Smooth muscle cell (in vitro differentiated cells): ENCODE measurements around the gene SFXN2. TPM values are rescaled to one million over a fixed set of nuclear protein-coding genes. Genes with fewer than 3 reads are reported as not detected.

Experiments used
- DNase-seq: peaks from one replicate; lab custom pipeline; 2025; ENCODE audit not compliant: unreplicated experiment; lab: John Stamatoyannopoulos, UW
- H2AFZ ChIP-seq: fragments of 200-600 bp; sonication (generic); 2 replicates; pipeline ENCODE4 v1.6.0; 2016; ENCODE audit warnings: antibody characterized with exemption, low read depth, mild to moderate bottlenecking
- H3F3A ChIP-seq: fragments of 200-600 bp; sonication (generic); 2 replicates; pipeline ENCODE4 v1.6.0; 2017; ENCODE audit warnings: antibody characterized with exemption, low read depth
- H3K27ac ChIP-seq: fragments of 200-600 bp; sonication (generic); 2 replicates; pipeline ENCODE4 v1.5.1; 2016; ENCODE audit warnings: low read depth, mild to moderate bottlenecking
- H3K27me3 ChIP-seq: fragments of 200-600 bp; sonication (generic); 2 replicates; pipeline ENCODE4 v1.6.1; 2016; ENCODE audit warnings: low read depth, mild to moderate bottlenecking
- H3K36me3 ChIP-seq: fragments of 200-600 bp; sonication (generic); 2 replicates; pipeline ENCODE4 v1.5.1; 2016; ENCODE audit warnings: low read depth
- H3K4me1 ChIP-seq: fragments of 200-600 bp; sonication (generic); 2 replicates; pipeline ENCODE4 v1.5.1; 2016; ENCODE audit warnings: low read depth
- H3K4me2 ChIP-seq: fragments of 200-600 bp; sonication (generic); 2 replicates; pipeline ENCODE4 v1.6.0; 2016; ENCODE audit warnings: mild to moderate bottlenecking
- H3K4me3 ChIP-seq: fragments of 200-600 bp; sonication (generic); 2 replicates; pipeline ENCODE4 v1.5.1; 2016; ENCODE audit warnings: mild to moderate bottlenecking
- H3K79me2 ChIP-seq: fragments of 200-600 bp; sonication (generic); 2 replicates; pipeline ENCODE4 v1.6.0; 2016; ENCODE audit warnings: low read depth, mild to moderate bottlenecking
- H3K9ac ChIP-seq: fragments of 200-600 bp; sonication (generic); 2 replicates; pipeline ENCODE4 v1.6.0; 2016; ENCODE audit warnings: low read depth
- H3K9me3 ChIP-seq: fragments of 200-600 bp; sonication (generic); replicated peaks from 2 replicates; pipeline ENCODE4 v1.5.1; 2016; ENCODE audit warnings: low read depth
- H4K20me1 ChIP-seq: fragments of 200-600 bp; sonication (generic); 2 replicates; pipeline ENCODE4 v1.6.0; 2016; ENCODE audit warnings: low read depth
- WGBS: methylation state at CpG from one replicate; pipeline ENCODE4 v1.1.7; 2016; ENCODE audit warnings: low lambda C conversion rate; 5-methylcytosine and 5-hydroxymethylcytosine counted together
- polyA plus RNA-seq: library from polyadenylated mRNA; unstranded; fragments of >200 nt; fragmentation: Nextera tagmentation; extraction: Ambion mirVana; gene quantifications from 2 replicates; pipeline ENCODE4 v1.2.1, GENCODE V29; 2016
- total RNA-seq: library from RNA; depleted of rRNA; stranded (reverse); fragments of >200 nt; gene quantifications from 2 replicates; pipeline ENCODE4 v1.2.3, GENCODE V29; 2014
- TF ChIP-seq, protein P1 (sequence below): fragments of 200-600 bp; sonication (generic); IDR thresholded peaks from 2 replicates; pipeline ENCODE4 v1.5.1; 2017; ENCODE audit warnings: borderline replicate concordance, mild to moderate bottlenecking, antibody characterized with exemption; ENCODE audit not compliant: insufficient read depth, poor library complexity, severe bottlenecking

Gene SFXN2
- total and polyA plus RNA-seq, 2 experiments from 2014 or later = 2.0 to 2.9 TPM

DNA sequence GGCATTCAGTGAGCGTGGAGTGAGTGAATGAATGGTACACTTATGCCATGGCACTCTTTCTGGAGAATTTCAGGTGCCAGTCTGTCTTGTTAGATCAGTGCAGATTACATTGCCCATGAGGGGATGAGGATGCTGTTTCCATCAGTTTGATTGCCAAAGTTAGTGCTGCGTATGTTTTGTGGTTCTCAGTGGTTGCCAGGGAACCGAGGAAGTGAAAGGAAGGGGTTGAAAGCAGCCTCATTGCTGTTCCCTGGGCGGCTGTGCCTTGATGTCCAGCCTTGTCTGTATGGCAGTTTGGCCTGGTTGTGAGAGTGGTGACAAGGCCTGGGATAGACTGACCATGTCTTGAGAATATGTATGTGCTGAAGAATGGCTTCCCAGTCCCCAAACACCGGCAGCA, 59.5 kb downstream of the SFXN2 start:
- H3K27ac ChIP-seq = peak overlapping the region; percentile 78
- H3K9me3 ChIP-seq = no peaks in the 10 kb centered on the region
- H3K27me3 ChIP-seq = no peaks in the 10 kb centered on the region
- TF ChIP-seq, protein P1, sequence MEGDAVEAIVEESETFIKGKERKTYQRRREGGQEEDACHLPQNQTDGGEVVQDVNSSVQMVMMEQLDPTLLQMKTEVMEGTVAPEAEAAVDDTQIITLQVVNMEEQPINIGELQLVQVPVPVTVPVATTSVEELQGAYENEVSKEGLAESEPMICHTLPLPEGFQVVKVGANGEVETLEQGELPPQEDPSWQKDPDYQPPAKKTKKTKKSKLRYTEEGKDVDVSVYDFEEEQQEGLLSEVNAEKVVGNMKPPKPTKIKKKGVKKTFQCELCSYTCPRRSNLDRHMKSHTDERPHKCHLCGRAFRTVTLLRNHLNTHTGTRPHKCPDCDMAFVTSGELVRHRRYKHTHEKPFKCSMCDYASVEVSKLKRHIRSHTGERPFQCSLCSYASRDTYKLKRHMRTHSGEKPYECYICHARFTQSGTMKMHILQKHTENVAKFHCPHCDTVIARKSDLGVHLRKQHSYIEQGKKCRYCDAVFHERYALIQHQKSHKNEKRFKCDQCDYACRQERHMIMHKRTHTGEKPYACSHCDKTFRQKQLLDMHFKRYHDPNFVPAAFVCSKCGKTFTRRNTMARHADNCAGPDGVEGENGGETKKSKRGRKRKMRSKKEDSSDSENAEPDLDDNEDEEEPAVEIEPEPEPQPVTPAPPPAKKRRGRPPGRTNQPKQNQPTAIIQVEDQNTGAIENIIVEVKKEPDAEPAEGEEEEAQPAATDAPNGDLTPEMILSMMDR = no peak
- H3K9ac ChIP-seq = peak overlapping the region; percentile 13
- DNase-seq = no peak
- no peak overlapping the region for H2AFZ ChIP-seq
- H3F3A ChIP-seq = peaks cover 29% of the 10 kb centered on the region
- no peak overlapping the region for H3K4me3 ChIP-seq
- H3K79me2 ChIP-seq = peaks cover 6% of the 10 kb centered on the region
- 94% methylated on average over 5 of the region's 5 CpGs for WGBS
- no peaks in the 10 kb centered on the region for H3K36me3 ChIP-seq
- H4K20me1 ChIP-seq = peaks cover 21% of the 10 kb centered on the region
- H3K4me2 ChIP-seq = no peak overlapping the region
- peaks cover 49% of the 10 kb centered on the region for H3K4me1 ChIP-seq

- Histone ChIP-seq H3K9ac (peak overlapping the region; percentile 59), H3K4me1 (peaks cover 56% of the 10 kb centered on the region), H3K4me2 (peak overlapping the region; percentile 88), H2AFZ (no peak overlapping the region), H3K4me3 (peak overlapping the region; percentile 46), H4K20me1 (peaks cover 29% of the 10 kb centered on the region), H3F3A (peaks cover 34% of the 10 kb centered on the region), H3K36me3 (no peaks in the 10 kb centered on the region), H3K79me2 (peaks cover 8% of the 10 kb centered on the region), H3K27ac (peak overlapping the region; percentile 99), H3K27me3 (no peaks in the 10 kb centered on the region), H3K9me3 (no peaks in the 10 kb centered on the region)
- no peak for DNase-seq
- TF ChIP-seq, protein P1 = no peak
- 64% methylated on average over 16 of the region's 16 CpGs for WGBS
Measured at GRCh38 chr10:102775201-102775934, 60.9 kb downstream of the SFXN2 start.

DNA sequence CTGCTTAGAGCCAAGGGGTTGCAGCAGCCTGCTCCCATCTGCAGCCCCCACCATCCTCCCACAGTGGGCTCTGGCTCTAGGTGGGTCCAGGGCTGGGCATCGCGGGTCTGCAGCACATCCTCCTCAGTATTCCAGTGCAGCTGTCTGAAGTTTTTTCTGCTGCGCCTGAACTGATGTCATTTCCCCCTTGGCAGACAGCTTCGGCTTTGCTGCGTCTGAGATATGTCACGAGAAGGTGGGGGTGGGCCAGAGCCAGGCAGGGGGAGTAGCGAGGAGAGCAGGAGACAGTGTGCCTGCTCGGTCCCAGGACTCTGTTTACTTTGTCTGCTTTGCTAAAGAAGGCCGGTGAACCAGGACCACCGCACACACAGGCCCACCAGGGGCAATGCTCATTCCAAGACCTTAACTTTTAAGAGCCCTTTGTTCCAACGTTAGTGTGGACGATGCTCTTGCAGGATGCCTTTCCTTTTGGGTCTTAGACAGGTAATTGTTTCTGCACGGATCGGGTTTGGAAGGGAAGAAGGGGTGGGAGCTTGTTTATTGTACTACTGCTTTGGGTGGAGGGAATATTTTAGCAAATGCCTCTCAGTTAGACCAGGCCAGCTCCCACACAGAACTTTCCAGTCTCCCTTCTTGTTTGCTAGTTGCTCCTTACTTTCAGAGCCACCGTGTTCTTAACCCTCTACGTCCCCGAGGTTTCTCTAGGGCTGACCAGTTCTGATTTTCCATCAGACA, 61.7 kb downstream of the SFXN2 start:
- no peaks in the 10 kb centered on the region for H3K27me3 ChIP-seq
- peaks cover 58% of the 10 kb centered on the region for H3K4me1 ChIP-seq
- H4K20me1 ChIP-seq = peaks cover 32% of the 10 kb centered on the region
- peak overlapping the region; percentile 96 for H3K9ac ChIP-seq
- no peak for DNase-seq
- H3K4me2 ChIP-seq = peak overlapping the region; percentile 88
- H3K27ac ChIP-seq = peak overlapping the region; percentile 99
- H2AFZ ChIP-seq = no peak overlapping the region
- H3K9me3 ChIP-seq = no peaks in the 10 kb centered on the region
- peaks cover 10% of the 10 kb centered on the region for H3K79me2 ChIP-seq
- TF ChIP-seq, protein P1 = no peak
- H3K4me3 ChIP-seq = peak overlapping the region; percentile 46
- H3F3A ChIP-seq = peaks cover 40% of the 10 kb centered on the region
- H3K36me3 ChIP-seq = no peaks in the 10 kb centered on the region
- WGBS = 2% methylated on average over 17 of the region's 17 CpGs
